HG03159 (cell line): Measurements from ENCODE around the gene CXCL11.
"Not testable (repeated sequence)": the region's sequence is repeated elsewhere in the genome, so short reads cannot be mapped to it uniquely, and the experiment has no call there.

ENCODE experiments used
- ATAC-seq: cut with Tn5 transposase; IDR thresholded peaks from one replicate; pipeline ENCODE4 v1.9.1; 2021; ENCODE audit warnings: mild to moderate bottlenecking, moderate library complexity; ENCODE audit not compliant: unreplicated experiment

The CXCL11 gene

DNA sequence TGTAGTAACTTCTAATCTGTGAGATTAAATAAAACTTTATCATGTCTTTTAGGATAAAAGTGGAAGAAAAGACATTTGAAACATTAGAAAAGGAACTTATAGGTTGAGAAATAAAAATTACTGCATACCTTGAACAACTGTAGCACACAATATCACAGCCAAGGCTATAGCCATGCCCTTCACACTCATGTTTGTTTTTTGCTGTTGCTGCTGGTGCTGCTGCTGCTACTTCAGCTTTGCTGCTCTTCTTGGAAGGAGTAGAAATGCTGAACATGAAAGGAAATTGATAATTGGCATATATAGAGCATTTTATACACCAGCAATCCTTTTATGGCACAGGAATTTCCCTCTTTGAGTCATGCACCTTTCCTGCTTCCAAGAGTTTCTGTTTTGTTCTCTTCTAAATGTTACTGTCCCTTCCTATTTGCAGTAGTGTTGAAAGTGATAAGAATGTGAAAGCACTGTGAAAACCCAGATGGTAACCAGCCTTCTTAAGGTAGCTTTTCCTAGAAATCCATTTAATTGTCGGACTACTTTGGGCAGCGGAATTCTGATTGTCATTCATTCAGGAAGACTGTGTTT lies at the start of gene CXCL11:
Gene CXCL11 (minus strand): TSS at position 272 of the 582 bp plus-strand sequence. CDS start 83 bp downstream, at position 189.
- no peak for ATAC-seq

- ATAC-seq, result no peak
Measured at GRCh38 chr4:76084542-76084941, 48.7 kb upstream of the CXCL11 start.

- no peak for ATAC-seq
Measured at GRCh38 chr4:76083386-76083988, 47.6 kb upstream of the CXCL11 start.

DNA sequence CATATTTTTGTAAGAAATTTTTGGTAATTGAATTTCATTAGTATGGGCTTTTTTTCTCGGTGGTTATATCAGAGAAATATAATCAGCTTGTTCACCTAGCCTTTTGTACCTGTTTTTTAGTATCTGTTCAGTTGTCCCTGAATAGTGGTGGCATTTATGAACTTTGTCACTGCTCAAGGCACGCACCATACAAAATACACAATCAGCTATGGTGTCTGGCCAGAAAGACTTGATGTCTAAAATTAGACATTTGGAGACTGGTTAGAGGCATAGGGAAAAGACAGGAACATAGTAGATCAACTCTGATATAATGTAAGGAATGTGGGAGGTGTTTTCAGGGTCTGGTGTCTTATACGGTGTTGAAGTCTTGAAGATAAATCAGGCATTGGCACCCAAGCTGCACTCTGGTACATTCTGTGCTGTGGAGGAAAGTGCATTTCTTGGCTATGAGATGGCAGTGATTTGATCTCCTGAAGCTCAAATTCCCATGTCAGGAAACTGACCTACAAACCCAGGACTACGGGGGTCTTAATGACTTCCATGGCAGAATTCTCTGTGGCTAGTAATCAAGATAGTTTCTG lies 42.3 kb upstream of the CXCL11 start:
- no peak for ATAC-seq

DNA sequence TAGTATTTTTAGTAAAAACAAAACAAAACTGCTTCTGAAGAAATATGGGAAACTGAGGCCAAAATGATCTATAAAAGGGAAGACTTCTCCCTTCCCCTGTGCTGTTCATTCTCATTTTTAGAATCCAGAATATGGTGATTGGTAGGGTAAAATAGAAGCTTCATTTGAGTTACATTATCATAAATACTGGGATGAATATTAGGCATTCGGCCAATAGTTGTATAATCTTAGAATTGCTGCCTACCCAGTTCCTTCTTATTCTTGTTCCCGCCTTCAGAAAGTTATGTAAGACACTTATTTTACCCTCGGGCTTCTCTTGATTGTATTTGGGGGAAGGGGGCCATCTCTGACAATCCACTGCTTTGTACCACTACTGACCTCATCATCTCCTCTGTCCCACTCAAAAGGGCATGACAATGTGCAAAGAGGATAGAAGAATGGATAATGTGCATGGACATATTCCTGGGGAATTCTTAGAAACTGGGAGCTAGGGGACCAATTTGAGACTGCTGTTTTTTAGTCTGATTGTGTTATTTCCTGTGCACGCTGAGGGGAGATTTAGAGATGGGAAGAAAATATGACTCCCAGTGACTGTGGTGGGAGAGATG lies 39.2 kb upstream of the CXCL11 start:
- ATAC-seq, result no peak

GRCh38 chr4:76074468-76074867 lies 38.6 kb upstream of the CXCL11 start, which contains the start of gene ART3:
ART3 (plus strand) TSS chr4:76074709; CDS start chr4:76075890, 1,181 bp downstream.
- no peak for ATAC-seq

- ATAC-seq, result no peak
Measured at GRCh38 chr4:76072760-76073159, 36.9 kb upstream of the CXCL11 start.

- ATAC-seq, result peak; percentile 79
Measured at GRCh38 chr4:76067652-76068286, 31.9 kb upstream of the CXCL11 start.

DNA sequence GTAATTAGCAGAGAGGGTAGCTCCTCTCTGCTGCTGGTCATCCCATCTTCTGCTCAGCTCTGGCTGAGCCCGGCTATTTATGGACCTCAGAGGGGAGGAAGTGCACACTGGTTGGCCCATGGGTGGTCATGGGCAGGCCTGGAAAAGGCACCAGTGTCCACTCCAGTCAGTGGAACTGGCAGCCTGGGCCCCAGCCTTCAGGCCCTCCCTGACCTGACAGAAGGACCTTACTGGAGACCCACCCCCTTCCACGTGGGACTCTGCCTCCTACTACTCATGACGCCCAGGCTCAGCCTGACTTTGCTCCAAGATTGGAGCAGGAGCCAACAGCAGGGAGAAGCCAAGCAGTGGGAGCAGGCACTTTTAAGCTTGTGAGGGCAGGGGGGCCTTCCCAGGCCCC lies 30.7 kb upstream of the CXCL11 start:
- no peak for ATAC-seq

DNA sequence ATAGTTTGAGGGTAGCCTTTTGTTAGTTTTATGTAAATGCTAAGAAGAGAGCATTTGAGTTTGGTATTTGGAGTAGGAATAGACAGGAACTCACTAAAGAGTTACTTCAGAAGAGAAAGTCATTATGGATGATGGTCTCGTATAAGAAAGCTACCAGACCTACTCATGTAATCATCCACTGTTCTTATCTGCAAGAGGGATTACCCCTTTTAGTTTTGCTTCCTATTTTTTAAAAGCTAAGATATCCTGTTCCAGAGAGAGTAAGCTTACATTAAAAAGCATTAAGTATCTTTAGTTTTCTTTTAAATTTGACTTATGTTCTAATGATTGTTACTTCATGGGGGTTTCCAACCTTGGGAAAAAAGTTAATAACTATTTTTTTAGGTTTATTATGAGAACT lies 26.1 kb upstream of the CXCL11 start:
- peak; percentile 63 for ATAC-seq

DNA sequence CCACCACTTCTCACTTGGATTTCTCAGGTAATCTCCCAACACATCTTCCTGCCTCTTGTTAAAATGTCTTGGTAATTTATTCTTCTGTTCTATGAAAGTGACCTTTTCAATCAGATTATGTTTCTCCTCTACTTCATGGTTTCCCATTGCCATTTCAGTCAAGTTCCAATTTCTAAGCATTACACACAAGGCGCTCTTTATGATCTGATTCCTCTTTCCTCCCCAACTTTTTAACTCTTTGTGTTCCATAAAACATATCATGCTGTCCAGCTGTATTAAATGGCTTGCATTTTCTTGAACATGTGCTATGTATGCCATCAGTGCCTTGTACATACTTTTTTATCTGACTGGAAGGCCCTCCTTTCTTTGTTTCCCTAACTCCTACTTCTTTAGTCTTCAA lies 25.6 kb upstream of the CXCL11 start:
- ATAC-seq, result no peak

GRCh38 chr4:76060506-76060905 lies 24.6 kb upstream of the CXCL11 start:
- ATAC-seq, result no peak

- ATAC-seq, result no peak
Measured at GRCh38 chr4:76059750-76060149, 23.9 kb upstream of the CXCL11 start.

DNA sequence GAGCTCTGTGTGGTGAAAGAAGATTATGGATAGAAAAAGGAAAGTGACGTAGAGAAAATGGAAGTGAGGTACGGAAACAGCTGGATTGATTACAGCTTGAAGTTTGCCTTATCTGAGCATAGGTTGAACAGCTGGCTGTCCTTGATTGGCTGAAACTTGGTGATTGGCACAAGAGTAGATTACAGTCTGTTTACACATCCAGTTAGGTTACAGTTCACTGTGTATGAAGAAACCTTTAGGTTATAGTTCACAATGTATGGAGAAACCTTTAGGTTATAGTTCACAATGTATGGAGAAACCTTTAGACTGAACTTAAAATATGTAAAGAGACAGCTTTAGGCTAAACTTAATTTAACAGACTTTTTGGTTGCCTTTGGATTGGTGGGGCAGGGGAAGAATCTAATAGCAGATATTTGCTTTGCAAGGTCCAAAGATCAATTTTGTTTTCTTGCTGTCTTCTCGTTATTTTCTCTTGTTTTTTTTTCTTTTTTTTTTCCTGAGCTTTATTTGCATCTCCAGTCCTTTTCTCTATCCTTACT lies 23.1 kb upstream of the CXCL11 start:
- ATAC-seq, result no peak

- ATAC-seq, result no peak
Measured at GRCh38 chr4:76058302-76058701, 22.4 kb upstream of the CXCL11 start.

GRCh38 chr4:76055421-76055820 lies 19.6 kb upstream of the CXCL11 start:
- ATAC-seq, result no peak

- ATAC-seq, result peak; percentile 99
Measured at GRCh38 chr4:76055016-76055415, 19.1 kb upstream of the CXCL11 start.

DNA sequence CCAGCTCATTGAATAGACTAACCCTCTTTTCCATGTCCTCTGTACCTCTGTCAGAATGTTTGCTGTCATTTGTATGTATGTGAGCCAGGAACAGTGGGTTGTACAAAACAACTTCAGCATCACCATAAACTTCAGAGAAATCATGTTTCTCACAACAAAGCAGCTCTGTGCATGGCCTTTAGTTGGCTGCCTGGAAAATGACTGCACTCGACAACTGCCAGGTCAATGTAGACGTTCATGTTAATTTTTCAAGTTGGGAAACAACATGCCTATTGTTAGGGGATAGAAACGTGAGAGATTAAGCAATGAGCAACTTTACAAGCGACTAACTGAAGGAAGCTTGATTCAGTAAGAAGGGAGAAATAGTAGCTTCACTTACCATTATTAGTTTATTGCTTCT lies 17.9 kb upstream of the CXCL11 start:
- ATAC-seq, result no peak

DNA sequence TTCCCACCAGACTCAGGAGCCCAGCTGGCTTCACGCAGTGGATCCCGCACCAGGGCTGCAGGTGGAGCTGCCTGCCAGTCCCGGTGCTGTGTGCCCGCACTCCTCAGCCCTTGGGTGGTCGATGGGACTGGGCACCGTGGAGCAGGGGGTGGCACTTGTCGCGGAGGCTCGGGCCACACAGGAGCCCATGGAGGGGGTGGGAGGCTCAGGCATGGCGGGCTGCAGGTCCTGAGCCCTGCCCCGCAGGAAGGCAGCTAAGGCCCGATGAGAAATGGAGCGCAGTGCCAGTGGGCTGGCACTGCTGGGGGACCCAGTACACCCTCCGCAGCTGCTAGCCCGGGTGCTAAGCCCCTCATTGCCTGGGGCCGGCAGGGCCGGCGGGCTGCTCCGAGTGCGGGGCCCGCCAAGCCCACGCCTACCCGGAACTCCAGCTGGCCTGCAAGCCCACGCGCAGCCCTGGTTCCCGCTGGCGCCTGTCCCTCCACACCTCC lies 14.7 kb upstream of the CXCL11 start:
- not testable (repeated sequence) for ATAC-seq

GRCh38 chr4:76049860-76050416 lies 14.1 kb upstream of the CXCL11 start:
- ATAC-seq, result not testable (repeated sequence)

DNA sequence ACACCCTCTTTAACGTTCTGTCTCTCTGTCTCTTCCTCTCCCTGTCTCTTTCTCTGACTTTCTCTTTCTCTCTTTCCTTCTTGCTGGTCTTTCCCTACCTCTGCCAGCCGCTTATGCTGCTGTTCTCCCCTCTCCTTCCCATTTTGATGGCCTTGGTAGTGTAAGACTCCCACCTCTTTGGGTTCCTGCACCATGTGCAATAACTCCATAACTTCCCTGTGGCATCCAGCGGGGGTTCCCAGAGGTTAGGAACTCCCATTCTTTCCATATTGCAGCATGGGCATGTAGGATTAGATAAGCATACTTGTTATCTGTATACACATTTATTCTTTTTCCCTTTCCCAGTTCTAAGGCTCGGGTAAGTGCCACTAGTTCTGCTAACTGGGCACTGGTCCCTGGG lies 8.8 kb upstream of the CXCL11 start:
- not testable (repeated sequence) for ATAC-seq
